Panc1 (cell line): Measurements from ENCODE around the gene FAM162A.

Source experiments
- POLR2AphosphoS5 ChIP-seq: IDR thresholded peaks from 2 replicates; pipeline ENCODE4 v1.6.1; 2012; ENCODE audit warnings: mild to moderate bottlenecking, low read depth, low read length, moderate library complexity
- SIN3A ChIP-seq: IDR thresholded peaks from 2 replicates; pipeline ENCODE4 v1.6.1; 2012; ENCODE audit warnings: low read depth, mild to moderate bottlenecking, low read length, moderate library complexity, borderline replicate concordance; ENCODE audit not compliant: insufficient read depth
- TCF7L2 ChIP-seq: IDR thresholded peaks from 2 replicates; pipeline ENCODE4 v1.6.1; 2011; ENCODE audit warnings: mild to moderate bottlenecking, low read depth, low read length, inconsistent platforms
- TF ChIP-seq, protein P1 (sequence below), 2 experiments: IDR thresholded peaks; 2 replicates each; pipeline ENCODE4 v1.6.1; 2011 to 2012; ENCODE audit warnings: low read depth in 2 of 2, control low read depth in 1 of 2, low read length in 1 of 2, mild to moderate bottlenecking in 1 of 2, moderate library complexity in 1 of 2; ENCODE audit not compliant: insufficient read depth in 1 of 2
- TF ChIP-seq, protein P2 (sequence below): fragments of 450-650 bp; IDR thresholded peaks from 2 replicates; pipeline ENCODE4 v1.5.1; 2017; ENCODE audit warnings: mild to moderate bottlenecking

DNA sequence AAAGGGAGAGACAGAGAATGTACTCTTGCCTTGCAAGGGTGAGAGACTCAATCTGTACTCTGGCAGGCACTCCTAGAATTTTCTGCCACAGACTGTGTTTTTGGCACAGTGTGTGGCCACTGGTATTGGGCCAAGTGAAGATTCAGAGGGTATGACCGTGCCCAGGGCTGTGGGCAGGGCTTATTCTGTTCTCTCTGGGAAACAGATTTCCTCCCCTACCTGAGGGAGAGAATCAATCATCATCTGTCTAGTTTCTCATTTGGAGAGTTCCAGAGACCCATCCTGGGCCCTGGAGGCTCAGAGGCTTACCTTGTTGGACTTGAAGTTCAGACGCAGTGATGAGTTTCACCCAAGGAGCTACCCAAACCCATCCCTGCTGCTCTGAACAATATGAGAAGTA lies 30.8 kb upstream of the FAM162A start:
- TF ChIP-seq, protein P1, sequence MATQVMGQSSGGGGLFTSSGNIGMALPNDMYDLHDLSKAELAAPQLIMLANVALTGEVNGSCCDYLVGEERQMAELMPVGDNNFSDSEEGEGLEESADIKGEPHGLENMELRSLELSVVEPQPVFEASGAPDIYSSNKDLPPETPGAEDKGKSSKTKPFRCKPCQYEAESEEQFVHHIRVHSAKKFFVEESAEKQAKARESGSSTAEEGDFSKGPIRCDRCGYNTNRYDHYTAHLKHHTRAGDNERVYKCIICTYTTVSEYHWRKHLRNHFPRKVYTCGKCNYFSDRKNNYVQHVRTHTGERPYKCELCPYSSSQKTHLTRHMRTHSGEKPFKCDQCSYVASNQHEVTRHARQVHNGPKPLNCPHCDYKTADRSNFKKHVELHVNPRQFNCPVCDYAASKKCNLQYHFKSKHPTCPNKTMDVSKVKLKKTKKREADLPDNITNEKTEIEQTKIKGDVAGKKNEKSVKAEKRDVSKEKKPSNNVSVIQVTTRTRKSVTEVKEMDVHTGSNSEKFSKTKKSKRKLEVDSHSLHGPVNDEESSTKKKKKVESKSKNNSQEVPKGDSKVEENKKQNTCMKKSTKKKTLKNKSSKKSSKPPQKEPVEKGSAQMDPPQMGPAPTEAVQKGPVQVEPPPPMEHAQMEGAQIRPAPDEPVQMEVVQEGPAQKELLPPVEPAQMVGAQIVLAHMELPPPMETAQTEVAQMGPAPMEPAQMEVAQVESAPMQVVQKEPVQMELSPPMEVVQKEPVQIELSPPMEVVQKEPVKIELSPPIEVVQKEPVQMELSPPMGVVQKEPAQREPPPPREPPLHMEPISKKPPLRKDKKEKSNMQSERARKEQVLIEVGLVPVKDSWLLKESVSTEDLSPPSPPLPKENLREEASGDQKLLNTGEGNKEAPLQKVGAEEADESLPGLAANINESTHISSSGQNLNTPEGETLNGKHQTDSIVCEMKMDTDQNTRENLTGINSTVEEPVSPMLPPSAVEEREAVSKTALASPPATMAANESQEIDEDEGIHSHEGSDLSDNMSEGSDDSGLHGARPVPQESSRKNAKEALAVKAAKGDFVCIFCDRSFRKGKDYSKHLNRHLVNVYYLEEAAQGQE (IDR thresholded peaks at IDR 0.05; ENCODE audit: insufficient read depth in 1 of 2, low read depth in 2 of 2, low read length in 1 of 2), result no peak
- no peak for TF ChIP-seq SIN3A
- TF ChIP-seq, protein P2, sequence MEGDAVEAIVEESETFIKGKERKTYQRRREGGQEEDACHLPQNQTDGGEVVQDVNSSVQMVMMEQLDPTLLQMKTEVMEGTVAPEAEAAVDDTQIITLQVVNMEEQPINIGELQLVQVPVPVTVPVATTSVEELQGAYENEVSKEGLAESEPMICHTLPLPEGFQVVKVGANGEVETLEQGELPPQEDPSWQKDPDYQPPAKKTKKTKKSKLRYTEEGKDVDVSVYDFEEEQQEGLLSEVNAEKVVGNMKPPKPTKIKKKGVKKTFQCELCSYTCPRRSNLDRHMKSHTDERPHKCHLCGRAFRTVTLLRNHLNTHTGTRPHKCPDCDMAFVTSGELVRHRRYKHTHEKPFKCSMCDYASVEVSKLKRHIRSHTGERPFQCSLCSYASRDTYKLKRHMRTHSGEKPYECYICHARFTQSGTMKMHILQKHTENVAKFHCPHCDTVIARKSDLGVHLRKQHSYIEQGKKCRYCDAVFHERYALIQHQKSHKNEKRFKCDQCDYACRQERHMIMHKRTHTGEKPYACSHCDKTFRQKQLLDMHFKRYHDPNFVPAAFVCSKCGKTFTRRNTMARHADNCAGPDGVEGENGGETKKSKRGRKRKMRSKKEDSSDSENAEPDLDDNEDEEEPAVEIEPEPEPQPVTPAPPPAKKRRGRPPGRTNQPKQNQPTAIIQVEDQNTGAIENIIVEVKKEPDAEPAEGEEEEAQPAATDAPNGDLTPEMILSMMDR, result no peak
- TF ChIP-seq TCF7L2, result no peak
- TF ChIP-seq POLR2AphosphoS5, result no peak
